Activated T-cell treated with anti-CD3 and anti-CD28 coated beads, Interleukin-2, amount 50 U/mL, for 4 hours (primary cell): ENCODE results near the gene PRSS21. TPM values are rescaled to one million over a fixed set of nuclear protein-coding genes. Genes with fewer than 3 reads are reported as not detected.
A peak's percentile ranks its signal among the peaks of the same experiment; 100 is the strongest.

Source experiments
- ATAC-seq, 2 donors: fragments of 200-7000 bp; cut with Tn5 transposase; one replicate each; pipeline ENCODE4 v1.10.0; 2021
- DNase-seq: peaks from one replicate; pipeline ENCODE4 v3.0.0-alpha.2; 2020
- H3K27me3 Mint-ChIP-seq: one replicate; pipeline ENCODE4 v1.8.0; 2021; ENCODE audit warnings: low read depth, mixed read lengths
- H3K36me3 Mint-ChIP-seq: one replicate; pipeline ENCODE4 v1.8.0; 2022; ENCODE audit warnings: mixed read lengths; ENCODE audit not compliant: insufficient read depth
- H3K4me1 Mint-ChIP-seq: one replicate; pipeline ENCODE4 v1.8.0; 2021; ENCODE audit warnings: low read depth, mixed read lengths
- H3K4me3 Mint-ChIP-seq: one replicate; pipeline ENCODE4 v1.8.0; 2021; ENCODE audit warnings: mild to moderate bottlenecking, moderate library complexity, mixed read lengths
- H3K9me3 Mint-ChIP-seq: one replicate; pipeline ENCODE4 v1.8.0; 2021; ENCODE audit warnings: mixed read lengths
- total RNA-seq, 3 donors: library from RNA; stranded (reverse); gene quantifications; one replicate each; pipeline ENCODE4 v1.2.1, GENCODE V29; 2021

Gene PRSS21
- total RNA-seq, 3 donors from 2014 or later: 8.9 to 16.1 (median 13.2) TPM

DNA sequence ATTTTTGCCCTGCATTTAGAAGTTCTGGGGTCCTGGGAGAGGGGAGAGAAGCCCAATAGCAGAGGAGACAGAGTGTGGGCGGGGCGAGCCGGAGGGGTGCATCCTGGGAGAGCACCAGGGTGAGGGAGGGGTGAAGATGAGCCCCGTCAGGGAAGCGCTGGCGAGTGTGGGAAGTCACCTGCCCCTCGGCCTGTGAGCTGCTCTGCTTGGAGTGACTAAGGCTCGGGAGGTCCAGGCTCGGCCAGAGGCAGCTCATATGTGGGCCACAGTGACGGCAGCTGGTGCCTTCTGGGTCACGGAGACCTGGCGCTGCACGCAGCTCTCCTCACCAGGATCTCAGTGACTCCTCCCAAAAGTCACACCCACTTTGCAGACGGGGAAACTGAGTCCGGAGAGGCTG lies 14.2 kb downstream of the PRSS21 start:
- no peak for ATAC-seq
- H3K36me3 Mint-ChIP-seq: no peaks in the 10 kb centered on the region
- H3K4me3 Mint-ChIP-seq: no peak overlapping the region
- H3K9me3 Mint-ChIP-seq: no peaks in the 10 kb centered on the region
- no peaks in the 10 kb centered on the region for H3K4me1 Mint-ChIP-seq
- no peak for DNase-seq
- peaks cover 26% of the 10 kb centered on the region for H3K27me3 Mint-ChIP-seq

DNA sequence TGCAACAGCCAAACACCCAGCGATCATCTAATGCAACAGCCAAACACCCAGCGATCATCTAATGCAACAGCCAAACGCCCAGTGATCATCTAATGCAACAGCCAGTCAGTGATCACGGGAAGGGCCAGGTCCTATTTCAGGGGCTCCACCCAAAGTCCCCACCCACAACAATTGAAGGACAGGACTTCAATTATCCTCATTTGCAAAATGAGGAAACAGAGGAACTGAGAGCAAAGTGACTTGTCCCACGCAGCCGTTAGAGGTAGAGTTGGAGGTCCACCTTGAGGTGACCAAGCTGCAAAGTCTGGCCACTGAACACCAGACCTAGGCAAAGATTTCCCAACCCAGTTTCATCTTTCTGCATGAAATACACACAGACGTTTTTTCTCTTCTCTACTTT lies 16.7 kb downstream of the PRSS21 start:
- Mint-ChIP-seq H3K36me3 (no peaks in the 10 kb centered on the region), H3K27me3 (peaks cover 24% of the 10 kb centered on the region), H3K4me1 (peaks cover 5% of the 10 kb centered on the region), H3K4me3 (no peak overlapping the region), H3K9me3 (no peaks in the 10 kb centered on the region)
- ATAC-seq: no peak
- no peak for DNase-seq

DNA sequence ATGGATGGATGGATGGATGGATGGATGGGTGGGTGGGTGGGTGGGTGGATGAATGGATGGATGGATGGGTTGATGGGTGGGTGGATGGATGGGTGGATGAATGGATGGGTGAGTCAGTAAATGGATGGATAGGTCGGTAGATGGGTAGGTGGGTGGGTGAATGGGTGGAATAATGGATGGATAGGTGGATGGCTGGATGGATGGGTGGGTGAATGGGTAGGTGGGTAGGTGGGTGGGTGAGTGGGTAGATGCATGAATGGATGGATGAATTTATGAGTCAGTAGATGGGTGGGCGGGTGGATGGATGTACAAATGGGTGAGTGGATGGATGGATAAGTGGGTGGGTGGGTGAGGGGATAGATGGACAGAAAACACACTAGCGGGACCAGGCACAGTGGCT lies 17.9 kb downstream of the PRSS21 start:
- ATAC-seq: no peak
- no peak overlapping the region for H3K4me3 Mint-ChIP-seq
- H3K9me3 Mint-ChIP-seq: no peaks in the 10 kb centered on the region
- peaks cover 24% of the 10 kb centered on the region for H3K27me3 Mint-ChIP-seq
- H3K4me1 Mint-ChIP-seq: peaks cover 16% of the 10 kb centered on the region
- no peaks in the 10 kb centered on the region for H3K36me3 Mint-ChIP-seq
- DNase-seq: no peak

DNA sequence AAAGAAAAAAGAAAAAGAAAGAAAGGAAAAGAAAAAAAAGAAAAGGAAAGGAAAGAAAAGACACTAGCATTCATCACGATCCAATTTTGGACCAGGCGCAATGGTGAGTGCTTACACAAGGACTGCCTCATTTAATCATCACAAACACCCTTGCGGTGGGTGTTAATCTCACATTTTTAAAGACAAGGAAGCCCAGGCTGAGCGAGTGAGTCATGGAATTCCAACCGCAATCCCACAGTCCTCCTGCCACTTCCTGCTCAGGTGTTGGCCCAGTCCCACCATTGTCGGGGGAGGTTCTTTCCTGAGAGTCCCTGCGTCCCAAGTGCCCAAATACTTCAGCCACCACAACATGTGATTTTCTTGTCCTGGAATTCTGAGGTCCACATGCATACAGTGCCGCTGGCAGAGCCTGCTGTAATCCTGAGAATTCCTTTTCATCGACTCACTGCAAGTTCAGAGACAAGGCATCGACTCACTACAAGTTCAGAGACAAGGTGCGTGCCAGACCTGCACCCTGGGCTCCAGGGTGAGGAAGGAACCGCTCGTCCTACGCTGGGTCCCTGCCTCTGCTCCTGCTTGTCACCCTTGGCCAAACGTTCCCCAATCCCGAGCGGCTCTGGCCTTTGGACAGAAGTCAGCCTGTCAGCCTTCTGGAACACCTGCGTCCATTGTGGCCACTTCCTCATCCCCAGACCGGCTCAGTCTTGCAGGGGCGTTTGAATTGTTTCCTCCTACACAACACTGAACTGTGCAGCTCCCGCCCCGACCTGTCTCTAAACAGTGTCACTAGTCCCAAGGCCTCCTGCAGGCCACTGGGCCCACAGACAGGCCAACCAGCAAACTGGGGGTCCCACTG lies 18.8 kb downstream of the PRSS21 start:
- Mint-ChIP-seq H3K4me1 (peaks cover 19% of the 10 kb centered on the region), H3K36me3 (no peaks in the 10 kb centered on the region), H3K4me3 (no peak overlapping the region), H3K9me3 (no peaks in the 10 kb centered on the region), H3K27me3 (peaks cover 20% of the 10 kb centered on the region)
- no peak for DNase-seq
- ATAC-seq: no peak

- Mint-ChIP-seq H3K9me3 (no peaks in the 10 kb centered on the region), H3K27me3 (peaks cover 13% of the 10 kb centered on the region), H3K36me3 (no peaks in the 10 kb centered on the region), H3K4me3 (no peak overlapping the region), H3K4me1 (peaks cover 25% of the 10 kb centered on the region)
- ATAC-seq (no peak), DNase-seq (no peak)
Measured at GRCh38 chr16:2836646-2837508, 19.8 kb downstream of the PRSS21 start.

DNA sequence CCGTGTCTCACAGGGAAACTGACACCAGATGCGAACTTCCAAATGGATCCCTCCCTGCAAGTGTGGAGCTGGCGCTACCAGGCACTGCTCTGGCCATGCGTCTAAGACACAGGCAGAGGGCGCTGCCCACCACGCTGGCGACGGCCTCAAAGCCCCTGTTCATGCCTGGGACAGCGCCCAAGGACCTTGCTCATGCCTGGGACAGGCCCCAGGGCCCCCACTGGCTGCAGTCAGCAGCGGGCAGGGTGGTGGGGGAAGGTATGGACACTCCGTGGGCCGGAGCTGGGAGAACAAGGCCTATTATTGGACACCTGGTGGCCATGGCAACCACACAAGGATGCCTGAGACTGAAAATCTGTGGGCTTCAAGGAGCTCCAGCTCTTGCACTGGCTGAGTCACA lies 21.9 kb downstream of the PRSS21 start:
- no peaks in the 10 kb centered on the region for H3K36me3 Mint-ChIP-seq
- peaks cover 6% of the 10 kb centered on the region for H3K27me3 Mint-ChIP-seq

DNA sequence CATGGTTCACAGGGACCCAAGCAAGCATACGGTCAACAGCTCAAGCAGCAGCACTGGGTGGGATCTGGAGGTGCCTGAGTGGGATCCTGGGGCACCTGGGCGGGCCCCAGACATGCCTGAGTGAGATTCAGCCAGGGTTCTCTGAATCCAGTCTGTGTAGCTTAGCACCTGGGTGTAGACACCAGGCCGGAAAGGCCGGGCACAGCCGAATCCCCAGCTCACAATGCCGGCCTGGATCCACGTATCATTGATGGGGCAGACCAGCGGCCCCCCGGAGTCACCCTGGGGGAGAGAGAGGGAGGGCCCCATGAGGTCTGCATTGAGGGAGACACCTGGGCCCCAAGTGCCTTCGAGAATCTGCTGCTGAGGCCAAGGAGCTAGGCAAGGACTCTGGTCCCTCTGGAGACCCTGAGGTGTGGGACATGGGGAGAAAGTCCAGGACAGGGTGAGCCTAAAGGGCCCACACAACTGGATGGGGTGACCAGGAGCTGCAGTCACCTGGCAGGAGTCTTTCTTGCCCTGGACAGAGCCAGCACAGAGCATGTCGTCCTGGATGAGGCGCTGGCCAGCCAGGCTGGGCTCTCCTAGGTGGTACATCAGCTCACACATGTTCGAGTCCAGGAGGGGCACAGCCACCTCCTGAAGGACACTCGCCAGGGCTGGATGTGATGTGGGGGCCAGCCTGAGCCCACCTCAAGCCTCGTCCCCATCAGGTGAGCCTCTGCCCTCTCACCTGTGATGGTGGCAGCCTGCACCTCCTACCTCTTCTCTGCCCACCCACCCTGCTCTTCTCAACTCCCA lies 22.8 kb downstream of the PRSS21 start:
- no peak for DNase-seq
- Mint-ChIP-seq H3K4me3 (no peak overlapping the region), H3K27me3 (peaks cover 4% of the 10 kb centered on the region), H3K4me1 (peaks cover 40% of the 10 kb centered on the region), H3K9me3 (no peaks in the 10 kb centered on the region), H3K36me3 (no peaks in the 10 kb centered on the region)
- ATAC-seq: no peak

More for the DNA sequence above, 21.9 kb downstream of the PRSS21 start:
- Mint-ChIP-seq H3K9me3 (no peaks in the 10 kb centered on the region), H3K4me1 (peaks cover 39% of the 10 kb centered on the region), H3K4me3 (no peak overlapping the region)
- DNase-seq (peak; percentile 49), ATAC-seq (peak; percentile 66)

- peaks cover 4% of the 10 kb centered on the region for H3K27me3 Mint-ChIP-seq
- no peak for ATAC-seq
- no peaks in the 10 kb centered on the region for H3K9me3 Mint-ChIP-seq
- no peaks in the 10 kb centered on the region for H3K36me3 Mint-ChIP-seq
- no peak for DNase-seq
- no peak overlapping the region for H3K4me3 Mint-ChIP-seq
- peaks cover 46% of the 10 kb centered on the region for H3K4me1 Mint-ChIP-seq
Measured at GRCh38 chr16:2840914-2841313, 23.9 kb downstream of the PRSS21 start.

GRCh38 chr16:2841606-2842339 lies 24.7 kb downstream of the PRSS21 start:
- ATAC-seq (no peak), DNase-seq (no peak)
- Mint-ChIP-seq H3K9me3 (no peaks in the 10 kb centered on the region), H3K36me3 (no peaks in the 10 kb centered on the region), H3K4me1 (peaks cover 54% of the 10 kb centered on the region), H3K27me3 (peaks cover 3% of the 10 kb centered on the region), H3K4me3 (peak overlapping the region; percentile 62)

DNA sequence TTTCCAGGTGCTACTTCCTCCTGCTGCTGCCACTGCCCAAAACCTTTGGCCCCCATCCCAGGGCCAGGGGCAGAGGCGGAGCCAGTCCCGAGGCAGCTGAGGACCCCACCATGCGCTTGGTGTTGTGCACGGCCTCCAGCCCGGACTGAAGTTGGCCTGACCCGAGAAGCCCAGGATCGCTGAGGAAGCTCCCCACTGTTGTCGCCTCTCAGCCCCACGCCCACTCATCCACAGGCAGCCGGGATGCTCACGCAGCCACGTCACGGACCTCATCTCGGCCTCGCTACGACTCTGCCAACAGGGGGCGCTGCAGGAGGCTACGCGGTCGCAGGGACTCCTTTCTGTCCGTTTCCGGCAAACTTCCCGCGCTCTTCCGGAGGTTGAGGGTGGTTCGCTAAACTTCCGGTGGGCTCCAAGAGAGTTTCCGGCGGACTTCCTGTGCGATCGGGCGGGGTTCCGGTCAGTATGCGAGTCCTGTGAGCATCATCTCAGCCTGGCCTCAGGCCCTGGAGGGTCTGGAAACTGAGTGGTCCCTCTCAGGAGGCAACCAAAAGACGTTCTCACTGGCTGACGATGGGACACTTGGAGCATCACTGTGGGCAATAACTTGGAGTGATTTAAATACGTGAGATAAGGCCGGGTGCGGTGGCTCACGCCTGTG lies 25.4 kb downstream of the PRSS21 start:
- H3K9me3 Mint-ChIP-seq: no peaks in the 10 kb centered on the region
- peak overlapping the region; percentile 62 for H3K4me3 Mint-ChIP-seq
- H3K4me1 Mint-ChIP-seq: peaks cover 59% of the 10 kb centered on the region
- ATAC-seq (peak; percentile 60 to 69), DNase-seq (peak; percentile 63)
- H3K36me3 Mint-ChIP-seq: no peaks in the 10 kb centered on the region
- H3K27me3 Mint-ChIP-seq: peaks cover under 1% of the 10 kb centered on the region

DNA sequence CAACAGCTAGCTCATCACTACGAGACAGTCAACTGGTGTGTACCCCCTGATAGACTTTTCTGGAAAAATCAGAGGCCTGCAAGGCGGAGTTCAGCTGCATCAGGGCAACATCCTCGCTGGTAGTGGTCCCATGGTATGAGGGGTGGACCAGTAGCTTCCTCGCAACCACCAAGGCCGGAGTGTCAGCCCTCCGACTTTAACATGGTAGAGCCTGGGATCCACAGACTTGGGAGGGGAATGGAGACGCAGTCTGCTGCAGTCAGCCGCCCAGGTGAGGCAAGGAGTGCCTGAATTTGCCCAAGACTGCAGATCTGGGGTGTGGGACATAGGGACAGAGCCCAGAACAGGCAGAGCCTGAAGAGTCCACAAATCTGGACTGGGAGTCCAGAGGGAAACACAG lies 26.5 kb downstream of the PRSS21 start:
- H3K4me1 Mint-ChIP-seq: peaks cover 56% of the 10 kb centered on the region
- H3K36me3 Mint-ChIP-seq: no peaks in the 10 kb centered on the region
- H3K4me3 Mint-ChIP-seq: no peak overlapping the region
- ATAC-seq (no peak), DNase-seq (no peak)
- H3K9me3 Mint-ChIP-seq: no peaks in the 10 kb centered on the region
- H3K27me3 Mint-ChIP-seq: no peaks in the 10 kb centered on the region

GRCh38 chr16:2845116-2845515 lies 28.1 kb downstream of the PRSS21 start:
- Mint-ChIP-seq H3K36me3 (no peaks in the 10 kb centered on the region), H3K4me3 (no peak overlapping the region), H3K4me1 (peaks cover 43% of the 10 kb centered on the region), H3K27me3 (peaks cover 7% of the 10 kb centered on the region), H3K9me3 (no peaks in the 10 kb centered on the region)
- ATAC-seq: no peak
- DNase-seq: no peak
